AG08395 (cell line): ENCODE measurements around the gene LRRC56.

ENCODE experiments used
- DNase-seq: peaks from one replicate; pipeline ENCODE4 v3.0.0; 2012; ENCODE audit warnings: mixed read lengths, low spot score

Gene LRRC56, protein sequence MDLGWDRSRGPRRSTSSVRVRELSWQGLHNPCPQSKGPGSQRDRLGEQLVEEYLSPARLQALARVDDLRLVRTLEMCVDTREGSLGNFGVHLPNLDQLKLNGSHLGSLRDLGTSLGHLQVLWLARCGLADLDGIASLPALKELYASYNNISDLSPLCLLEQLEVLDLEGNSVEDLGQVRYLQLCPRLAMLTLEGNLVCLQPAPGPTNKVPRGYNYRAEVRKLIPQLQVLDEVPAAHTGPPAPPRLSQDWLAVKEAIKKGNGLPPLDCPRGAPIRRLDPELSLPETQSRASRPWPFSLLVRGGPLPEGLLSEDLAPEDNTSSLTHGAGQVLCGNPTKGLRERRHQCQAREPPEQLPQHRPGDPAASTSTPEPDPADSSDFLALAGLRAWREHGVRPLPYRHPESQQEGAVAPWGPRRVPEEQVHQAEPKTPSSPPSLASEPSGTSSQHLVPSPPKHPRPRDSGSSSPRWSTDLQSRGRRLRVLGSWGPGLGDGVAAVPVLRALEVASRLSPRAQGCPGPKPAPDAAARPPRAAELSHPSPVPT

DNA sequence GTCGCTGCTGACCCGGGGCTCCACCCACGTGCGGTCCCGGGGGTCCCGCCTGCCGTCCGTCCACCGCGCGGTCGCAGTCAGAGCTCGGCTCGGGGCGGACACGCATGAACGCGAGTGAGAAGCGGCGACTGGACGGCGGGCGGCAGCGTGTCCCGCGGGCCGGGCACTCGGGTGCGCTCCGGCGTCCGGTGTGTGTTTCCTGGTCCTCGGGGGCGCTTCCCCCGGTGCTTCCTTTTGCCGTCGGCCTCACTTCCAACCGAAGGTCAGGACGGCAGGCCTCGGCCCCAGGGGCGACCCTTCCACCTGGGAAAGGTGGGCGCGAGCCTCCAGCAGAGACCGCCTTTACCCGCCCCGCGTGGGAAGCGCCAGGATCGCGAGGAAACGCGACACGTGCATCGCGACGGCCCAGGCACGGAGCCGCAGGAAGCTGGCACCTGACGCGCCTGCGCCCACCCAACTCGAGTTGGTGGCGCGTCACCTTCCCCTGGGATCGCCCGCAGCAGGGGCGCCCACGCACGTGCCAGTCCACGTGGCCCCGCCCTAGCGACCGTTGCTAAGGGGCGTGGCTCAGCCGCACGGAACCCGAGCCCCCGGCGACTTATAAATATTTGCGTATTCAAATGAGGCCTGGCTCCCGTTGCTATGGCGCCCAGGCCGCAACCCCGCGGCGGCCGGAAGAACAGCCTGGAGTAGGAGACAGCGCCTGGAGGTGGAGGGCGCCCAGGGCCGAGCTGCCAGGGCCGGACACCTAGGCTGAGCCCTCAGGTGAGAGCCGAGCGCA lies at the start of gene LRRC56:
Gene LRRC56, plus strand, starts transcription at position 687 of the 781 bp plus-strand sequence. CDS start 3,158 bp downstream, outside the sequence.
- DNase-seq, result peak; percentile 88

DNA sequence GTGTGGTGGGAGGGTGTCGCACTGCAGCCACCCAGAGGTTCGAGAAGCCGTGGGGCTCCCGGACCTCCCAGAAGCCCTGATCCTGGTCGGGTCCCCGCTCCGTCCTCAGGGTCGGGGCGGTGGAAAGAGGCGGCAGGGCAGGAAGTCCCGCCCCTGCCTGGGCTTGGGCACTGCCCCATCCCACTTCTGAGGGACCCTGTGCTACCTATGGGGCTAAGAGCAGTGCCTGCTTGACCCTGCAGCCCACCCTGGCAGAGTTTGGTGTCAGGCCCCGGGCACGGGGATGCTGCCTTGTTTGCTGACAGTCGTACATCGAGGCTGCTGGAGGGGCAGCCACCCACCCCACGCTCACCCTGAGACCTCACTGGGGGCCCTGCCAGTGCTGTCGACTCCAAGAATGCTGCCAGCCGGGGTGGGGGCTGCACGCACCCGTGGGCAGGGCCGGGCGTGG lies 49.7 kb upstream of the LRRC56 start:
- no peak for DNase-seq

DNA sequence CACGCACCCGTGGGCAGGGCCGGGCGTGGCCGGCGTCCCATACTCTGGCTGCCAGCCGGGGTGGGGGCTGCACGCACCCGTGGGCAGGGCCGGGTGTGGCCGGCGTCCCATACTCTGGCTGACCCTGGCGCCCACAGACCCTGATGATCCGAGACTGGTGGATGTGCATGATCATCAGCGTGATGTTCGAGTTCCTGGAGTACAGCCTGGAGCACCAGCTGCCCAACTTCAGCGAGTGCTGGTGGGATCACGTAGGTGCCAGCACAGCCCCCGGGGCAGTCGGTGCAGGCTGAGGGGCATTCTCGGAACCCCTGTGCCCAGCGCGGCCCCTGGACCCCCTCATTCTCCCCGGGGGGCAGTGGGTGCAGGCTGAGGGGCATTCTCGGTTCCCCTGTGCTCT lies 49.3 kb upstream of the LRRC56 start:
- DNase-seq, result no peak

DNA sequence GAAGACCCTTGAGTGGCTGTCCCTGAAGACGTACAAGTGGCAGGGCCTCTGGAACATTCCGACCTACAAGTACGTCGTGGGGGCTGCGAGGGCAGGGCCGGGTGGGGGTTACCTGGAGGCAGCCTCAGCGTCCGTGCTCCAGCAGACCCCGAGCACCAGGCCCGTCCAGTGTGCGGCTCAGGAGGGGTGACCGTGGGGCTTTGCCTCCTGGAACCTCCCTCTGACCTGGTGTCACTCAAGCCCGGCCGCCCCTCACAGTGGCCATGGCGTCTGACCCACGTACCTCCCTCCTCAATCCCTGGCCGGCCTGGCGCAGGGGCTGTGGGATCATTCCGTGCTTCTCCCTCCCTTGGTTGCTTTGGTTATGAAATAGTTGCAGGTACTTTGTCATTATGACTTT lies 48.7 kb upstream of the LRRC56 start:
- DNase-seq, result no peak

DNA sequence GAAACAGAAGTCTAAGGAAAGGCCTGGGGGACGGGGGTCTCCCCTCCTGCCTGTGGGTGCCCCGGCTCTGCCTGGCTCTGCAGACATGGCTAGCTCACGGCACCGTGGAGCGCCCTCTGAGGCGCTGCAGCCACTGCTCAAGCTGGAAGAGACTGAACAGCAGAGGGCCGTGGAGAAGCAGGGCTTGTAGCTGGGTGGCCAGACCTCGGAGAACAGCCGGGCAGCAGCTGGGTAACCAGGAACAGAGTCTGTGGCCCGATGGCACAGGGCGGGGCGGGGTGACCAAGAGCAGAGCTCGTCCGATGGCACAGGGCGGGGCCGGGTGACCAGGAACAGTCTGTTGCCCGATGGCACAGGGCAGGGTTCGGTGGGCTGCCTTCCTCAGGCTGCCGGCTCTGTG lies 48.3 kb upstream of the LRRC56 start:
- no peak for DNase-seq

DNA sequence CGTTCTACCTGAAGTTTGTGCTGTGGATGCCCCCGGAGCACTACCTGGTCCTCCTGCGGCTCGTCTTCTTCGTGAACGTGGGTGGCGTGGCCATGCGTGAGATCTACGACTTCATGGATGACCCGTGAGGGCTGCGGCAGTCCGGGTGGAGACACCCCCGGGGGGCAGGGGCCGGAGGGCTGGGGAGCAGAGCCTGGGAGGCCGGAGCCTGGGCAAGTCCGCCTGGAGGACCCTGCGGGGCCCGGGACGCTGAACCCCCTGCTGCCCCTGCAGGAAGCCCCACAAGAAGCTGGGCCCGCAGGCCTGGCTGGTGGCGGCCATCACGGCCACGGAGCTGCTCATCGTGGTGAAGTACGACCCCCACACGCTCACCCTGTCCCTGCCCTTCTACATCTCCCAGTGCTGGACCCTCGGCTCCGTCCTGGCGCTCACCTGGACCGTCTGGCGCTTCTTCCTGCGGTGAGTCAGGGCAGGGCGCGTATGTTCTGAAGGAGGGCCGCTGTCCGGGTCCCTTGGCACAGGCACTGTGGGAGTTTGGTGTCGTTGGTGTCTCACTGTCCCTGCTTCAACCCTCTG lies 47.6 kb upstream of the LRRC56 start:
- no peak for DNase-seq

DNA sequence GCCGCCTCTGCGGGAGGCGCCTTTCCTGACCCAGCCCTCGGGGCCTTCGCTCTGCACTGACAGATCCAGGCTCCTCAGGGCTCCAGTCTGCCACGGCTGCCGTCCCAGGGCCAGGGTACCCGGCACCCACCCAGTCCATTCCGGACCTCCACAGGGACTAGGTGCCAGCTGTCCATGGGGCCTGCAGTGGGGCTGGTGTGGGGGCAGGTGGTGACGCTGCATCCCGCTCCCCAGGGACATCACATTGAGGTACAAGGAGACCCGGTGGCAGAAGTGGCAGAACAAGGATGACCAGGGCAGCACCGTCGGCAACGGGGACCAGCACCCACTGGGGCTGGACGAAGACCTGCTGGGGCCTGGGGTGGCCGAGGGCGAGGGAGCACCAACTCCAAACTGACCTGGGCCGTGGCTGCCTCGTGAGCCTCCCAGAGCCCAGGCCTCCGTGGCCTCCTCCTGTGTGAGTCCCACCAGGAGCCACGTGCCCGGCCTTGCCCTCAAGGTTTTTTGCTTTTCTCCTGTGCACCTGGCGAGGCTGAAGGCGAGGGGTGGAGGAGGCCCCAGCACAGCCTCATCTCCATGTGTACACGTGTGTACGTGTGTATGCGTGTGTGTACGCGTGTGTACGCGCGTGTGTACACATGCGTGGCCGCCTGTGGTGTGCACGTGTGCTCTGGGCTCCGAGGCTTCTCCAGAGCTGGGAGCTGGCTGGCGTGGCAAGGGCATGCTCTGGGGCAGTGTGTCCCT lies 47.0 kb upstream of the LRRC56 start:
- DNase-seq, result no peak

DNA sequence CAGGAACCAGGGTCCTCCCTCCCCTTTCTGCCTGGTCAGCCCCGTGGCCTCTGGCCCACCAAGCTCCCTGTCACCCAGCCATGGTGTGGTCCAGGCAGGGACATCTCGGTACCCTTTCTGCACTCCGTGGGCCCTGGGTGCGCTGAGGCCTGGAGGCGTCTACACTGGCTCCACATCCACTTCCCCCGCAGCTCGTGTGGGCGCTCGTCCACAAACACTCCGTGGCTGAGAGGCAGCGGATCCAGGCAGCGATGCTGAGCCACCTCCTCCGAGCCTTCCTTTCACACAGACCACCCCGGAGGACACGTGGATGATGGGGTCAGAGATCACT lies 46.4 kb upstream of the LRRC56 start:
- no peak for DNase-seq

DNA sequence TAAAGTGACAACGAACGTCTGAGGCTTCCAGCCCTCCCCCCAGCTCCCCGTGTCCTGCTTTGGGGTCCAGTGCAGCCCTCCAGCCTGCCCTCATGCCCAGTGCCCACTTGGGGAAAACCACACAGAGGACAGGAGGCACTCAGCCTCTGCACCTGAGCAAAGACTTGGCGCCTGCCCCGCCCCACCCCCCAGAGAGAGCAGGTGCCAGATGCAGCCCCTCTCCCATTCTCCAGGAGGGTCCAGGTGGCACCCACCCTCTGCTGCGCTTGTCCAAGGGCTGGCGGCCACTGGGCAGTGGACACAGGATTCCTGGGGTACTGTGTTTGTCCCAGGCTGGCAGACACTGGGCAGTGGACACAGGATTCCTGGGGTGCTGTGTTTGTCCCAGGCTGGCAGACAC lies 46.0 kb upstream of the LRRC56 start:
- DNase-seq, result no peak

DNA sequence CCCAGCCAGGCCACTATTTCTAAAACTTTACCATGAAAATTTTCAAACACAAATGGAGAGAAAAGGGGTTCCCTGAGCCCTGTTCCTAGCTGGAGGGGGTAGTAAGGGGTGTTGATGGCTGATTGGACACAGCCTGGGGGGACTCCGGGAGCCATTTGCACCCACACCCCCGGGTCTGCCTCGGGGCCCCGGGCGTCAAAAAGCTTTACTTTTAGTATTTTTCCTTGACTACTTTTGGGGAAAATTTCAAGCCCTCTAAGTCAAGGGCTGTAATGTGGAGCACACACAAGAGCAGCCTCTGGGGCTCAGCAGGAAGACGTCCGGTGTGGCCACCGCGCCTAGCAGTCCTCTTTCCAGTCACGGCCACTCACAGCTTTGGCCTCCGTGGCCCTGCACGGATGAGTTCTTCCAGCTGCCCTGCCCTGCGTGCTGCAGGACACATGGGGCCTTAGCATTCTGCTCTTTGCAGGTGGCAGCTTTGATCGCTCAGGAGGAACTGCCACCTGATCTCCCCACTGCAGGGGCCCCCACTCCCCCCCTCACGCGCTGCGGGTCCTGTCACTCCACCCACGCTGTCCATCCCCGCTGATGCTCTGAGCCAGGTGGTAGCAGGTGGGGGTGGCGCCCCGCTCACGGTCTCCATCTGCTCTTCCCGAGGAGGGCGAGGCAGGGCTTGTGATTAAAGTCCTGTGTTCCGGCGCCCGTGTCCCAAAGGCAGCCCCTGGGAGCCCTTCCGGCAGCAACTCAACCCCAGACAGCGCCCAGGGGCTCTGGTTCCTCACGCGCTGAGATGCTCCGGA lies 44.7 kb upstream of the LRRC56 start:
- no peak for DNase-seq

DNA sequence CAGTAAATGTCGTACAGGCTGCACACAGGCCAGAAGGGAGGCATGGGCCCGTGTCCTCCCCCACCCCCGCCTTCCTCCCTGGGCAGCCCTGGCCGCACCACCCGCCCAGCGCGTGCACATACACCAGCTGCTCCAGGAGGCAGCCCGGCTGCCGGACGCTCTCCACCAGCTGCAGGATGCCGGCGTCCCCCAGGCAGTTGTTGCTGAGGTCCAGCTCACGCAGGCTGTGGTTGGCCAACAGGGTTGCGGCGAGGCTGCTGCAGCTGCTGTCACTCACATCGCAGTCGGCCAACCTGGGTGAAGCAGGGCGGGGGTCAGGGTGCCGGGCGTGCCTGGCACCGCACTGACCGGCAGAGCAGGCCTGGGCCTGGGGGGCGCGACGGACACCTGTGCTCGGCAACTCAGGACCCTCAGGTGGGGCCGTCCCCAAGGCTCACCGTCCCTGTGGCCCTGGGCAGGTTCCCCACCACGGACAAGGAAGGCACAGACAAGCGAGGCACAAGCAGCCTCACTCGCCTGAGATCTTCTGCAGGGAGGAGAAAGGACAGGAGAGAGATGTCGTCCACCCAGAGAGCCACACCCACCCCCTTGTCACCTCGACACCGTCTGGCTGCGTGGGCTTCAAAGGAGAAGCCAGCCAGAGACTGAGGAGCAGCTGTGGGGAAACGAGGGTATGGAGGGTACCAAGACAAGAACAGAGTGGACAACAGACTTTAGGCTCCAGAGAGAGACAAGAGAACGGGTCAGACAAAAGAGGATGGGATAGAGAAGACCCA lies 42.4 kb upstream of the LRRC56 start:
- no peak for DNase-seq

DNA sequence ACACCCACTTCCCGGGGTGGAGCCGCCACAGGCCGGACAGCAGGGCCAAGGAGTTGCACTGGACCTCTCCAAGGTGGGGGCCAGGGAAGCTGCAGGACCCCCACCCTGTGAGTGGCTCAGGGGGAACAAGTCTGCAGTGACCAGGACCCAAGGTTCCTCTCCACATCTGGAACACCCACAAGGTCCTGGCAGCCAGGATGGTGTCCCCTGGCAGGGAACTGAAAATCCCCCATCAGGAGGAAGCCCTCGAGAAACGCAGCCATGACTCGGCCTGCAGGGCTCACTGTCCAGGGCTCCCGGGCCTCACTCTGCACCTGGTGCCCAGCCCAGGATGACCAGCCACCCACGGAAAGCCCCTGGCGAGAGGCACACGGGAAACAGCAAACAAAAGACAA lies 41.8 kb upstream of the LRRC56 start:
- DNase-seq, result no peak

DNA sequence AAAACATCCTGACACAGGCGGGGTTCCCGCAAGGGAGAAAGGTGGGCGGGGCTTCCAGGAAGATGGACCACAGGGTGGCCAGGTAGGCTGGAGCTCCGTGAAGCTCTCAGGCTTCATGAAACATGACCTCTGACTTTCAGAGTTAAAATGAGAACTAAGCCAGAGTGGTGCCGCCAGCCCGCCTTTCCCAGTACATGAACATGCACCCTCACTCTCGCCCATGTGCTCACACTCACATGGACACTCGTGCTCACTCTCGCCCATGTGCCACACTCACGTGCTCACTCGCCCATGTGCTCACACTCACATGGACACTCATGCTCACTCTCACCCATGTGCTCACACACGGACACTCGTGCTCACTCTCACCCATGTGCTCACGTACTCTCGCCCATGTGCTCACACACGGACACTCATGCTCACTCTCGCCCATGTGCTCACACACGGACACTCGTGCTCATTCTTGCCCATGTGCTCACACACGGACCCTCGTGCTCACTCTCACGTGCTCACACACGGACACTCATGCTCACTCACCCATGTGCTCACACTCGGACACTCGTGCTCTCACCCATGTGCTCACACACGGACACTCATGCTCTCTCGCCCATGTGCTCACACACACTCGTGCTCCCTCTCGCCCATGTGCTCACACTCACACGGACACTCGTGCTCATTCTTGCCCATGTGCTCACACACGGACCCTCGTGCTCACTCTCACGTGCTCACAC lies 40.3 kb upstream of the LRRC56 start:
- DNase-seq, result no peak

DNA sequence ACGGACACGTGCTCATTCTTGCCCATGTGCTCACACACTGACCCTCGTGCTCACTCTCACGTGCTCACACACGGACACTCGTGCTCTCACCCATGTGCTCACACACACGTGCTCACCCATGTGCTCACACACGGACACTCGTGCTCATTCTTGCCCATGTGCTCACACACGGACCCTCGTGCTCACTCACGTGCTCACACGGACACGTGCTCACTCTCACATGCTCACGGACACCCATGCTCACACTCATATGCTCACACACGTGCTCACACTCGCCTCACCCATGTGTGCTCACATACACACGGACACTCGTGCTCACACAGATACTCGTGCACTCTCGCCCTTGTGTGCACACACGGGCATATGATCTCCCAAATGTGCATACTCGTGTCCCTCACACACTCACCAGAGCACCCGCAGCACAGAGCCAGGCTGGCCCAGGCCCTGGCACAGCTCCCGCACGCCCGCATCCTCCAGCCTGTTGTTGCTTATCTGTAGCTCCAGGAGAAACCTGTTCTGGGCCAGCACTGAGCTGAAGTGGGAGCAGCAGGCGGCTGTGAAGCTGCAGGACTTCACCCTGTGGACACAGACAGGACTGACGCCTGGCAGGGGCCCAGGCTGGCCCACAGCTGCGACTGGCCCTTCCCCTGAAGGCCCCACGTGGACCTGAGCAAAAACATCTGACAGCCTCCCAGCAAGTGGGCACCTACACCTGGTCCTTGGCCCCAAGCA lies 39.6 kb upstream of the LRRC56 start:
- DNase-seq, result no peak

DNA sequence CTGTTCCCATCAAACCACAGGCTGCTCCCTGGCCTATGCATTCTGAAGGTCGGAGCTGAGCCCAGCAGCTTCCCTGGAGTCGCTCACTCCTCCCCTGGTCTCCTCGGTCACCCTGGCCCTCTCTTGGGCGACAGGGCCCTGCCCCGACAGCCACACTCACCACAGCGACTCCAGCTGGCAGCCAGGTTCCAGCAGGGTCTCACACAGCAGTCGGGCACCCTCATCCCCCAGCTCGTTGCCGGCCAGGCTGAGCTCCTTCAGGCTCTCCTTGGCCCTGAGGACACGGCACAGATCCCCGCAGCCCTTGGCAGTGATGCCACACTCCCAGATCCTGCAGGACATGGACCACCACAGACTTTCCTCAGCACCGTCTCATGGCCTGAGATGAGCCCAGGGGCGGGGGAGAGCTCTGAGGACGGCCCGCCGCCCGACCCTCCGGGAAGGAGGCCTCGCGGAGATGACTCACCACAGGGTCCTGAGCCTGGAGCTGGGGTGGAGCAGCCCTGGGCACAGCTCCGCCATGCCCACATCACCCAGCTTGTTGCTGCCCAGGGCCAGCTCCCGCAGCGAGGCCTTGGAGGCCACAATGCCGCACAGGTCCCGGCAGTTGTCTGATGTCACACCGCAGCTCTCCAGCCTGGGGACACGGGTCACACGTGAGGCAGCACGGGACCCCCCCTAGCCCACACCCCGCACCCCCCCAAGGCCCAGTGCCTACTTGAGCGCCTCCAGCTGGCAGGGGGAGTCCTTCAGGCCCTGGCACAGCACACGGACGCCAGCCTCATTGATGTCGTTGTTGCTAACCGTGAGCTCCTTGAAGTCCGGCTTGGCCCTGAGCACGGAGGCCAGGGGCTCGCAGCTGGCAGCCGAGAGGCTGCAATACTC lies 38.8 kb upstream of the LRRC56 start:
- no peak for DNase-seq

DNA sequence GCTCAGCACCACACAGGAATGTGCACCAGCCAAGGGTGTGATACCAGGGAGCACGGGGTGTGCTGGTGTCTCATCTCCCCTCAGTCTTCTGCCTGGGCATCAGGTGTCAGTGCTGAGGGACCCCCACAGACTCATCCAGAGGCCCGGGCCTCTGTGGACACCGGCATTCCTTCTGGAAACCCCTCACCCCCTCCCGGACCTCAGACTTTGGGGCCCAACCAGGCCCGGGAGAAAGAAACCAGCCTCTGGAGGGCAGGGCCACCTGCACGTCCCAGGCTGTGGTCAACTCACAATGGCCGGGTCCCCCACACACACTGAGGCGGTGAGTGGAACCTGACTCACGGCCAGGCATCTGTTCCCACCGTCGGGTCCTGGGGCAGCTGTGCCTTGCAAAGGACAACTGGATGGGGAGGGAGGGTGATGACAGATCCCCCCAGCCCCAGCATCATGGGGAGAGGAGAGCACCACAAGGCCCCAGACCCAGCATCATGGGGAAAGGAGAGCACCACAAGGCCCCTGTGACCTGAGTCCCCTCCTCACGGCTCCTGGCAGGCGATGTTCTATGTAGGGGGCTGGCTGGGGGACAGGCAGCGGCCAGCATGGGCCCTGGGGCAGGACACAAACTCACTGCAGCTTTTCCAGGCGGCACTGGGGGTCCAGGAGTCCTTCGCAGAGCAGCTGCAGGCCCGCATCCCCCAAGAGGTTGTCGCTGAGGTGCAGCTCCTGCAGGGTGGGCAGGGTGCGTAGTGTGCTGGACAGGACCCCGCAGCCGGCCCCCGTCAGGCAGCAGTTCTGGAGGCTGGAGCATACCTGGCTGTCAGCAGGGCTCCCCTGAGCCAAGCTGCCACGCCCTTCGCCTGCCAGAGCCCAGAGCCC lies 37.9 kb upstream of the LRRC56 start:
- DNase-seq, result no peak
